Measurements from ENCODE around the gene KLF15.

The KLF15 gene

GRCh38 chr3:126317029-126317996 is 39.9 kb downstream of the KLF15 start:
- TF ChIP-seq ZFX (IDR thresholded peaks at IDR 0.05; ENCODE audit: borderline replicate concordance) (no peak), CTCF (IDR thresholded peaks at IDR 0.05) (no peak)
- H3K27ac ChIP-seq, result no peak overlapping the region

- TF ChIP-seq CTCF (IDR thresholded peaks at IDR 0.05), result no peak
- no peak for TF ChIP-seq ZFX (IDR thresholded peaks at IDR 0.05; ENCODE audit: borderline replicate concordance)
- no peak overlapping the region for H3K27ac ChIP-seq
These were observed 40.7 kb downstream of the KLF15 start for GRCh38 chr3:126316501-126316939.

DNA sequence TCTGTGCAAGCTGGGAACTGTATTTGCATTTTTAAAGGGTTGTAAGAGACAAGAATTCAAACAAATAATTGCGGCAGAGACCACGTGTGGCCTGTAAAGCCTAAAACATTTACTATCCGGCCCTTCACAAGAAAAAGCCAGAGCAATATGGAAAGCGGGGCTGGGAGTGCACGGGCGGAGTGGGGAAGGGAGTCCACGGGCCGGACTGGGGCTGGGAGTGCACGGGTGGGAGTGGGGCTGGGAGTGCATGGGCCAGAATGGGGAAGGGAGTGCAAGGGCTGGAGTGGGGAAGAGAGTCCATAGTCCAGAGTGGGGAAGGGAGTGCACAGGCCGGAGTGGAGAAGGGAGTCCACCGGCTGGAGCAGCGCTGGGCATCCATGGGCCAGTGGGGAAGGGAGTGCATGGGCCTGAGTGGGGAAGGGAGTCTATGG is 41.2 kb downstream of the KLF15 start:
- no peak overlapping the region for H3K27ac ChIP-seq
- TF ChIP-seq ZFX (IDR thresholded peaks at IDR 0.05; ENCODE audit: borderline replicate concordance) (no peak), CTCF (IDR thresholded peaks at IDR 0.05) (no peak)

DNA sequence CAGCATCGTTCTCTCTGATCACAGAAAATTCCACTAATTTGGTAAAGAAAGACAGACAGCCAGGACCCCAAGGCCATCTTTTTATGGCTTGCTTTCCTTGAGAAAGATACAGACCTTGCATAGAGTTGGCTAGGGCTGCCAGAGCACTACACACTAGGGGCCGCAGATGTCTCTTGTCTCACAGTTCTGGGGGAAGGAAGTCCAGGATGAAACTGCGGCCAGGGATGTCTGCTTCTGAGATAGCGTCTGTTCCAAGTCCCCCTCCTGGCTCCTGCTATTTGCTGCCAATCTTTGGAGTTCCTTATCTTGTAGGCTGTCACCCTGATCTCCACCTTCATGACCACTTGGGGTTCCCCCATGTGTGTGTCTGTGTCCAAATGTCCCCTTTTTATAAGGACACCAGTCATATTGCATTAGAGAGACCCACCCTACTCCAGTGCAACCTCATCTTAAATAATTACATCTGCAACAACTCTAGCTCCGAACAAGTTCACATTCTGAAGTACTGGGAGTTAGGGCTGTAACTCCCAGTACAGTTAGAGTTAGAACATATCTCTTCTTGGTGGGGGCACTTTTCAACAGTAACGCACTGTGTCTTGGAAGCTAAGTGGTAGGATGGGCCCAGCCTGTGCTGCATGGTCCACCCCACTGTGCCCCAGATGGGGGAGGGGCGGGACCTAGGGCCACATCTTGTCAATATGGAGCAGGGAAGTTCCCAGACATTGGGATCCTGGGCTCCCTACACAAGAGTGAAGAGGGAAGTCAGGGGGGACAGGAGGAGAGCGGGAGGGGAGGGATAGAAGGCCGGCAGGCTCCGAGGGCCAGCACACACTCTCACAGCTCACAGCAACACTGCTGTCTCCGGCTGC is 42.2 kb downstream of the KLF15 start:
- TF ChIP-seq CTCF (IDR thresholded peaks at IDR 0.05), result no peak
- no peak for TF ChIP-seq ZFX (IDR thresholded peaks at IDR 0.05; ENCODE audit: borderline replicate concordance)
- H3K27ac ChIP-seq, result no peak overlapping the region

DNA sequence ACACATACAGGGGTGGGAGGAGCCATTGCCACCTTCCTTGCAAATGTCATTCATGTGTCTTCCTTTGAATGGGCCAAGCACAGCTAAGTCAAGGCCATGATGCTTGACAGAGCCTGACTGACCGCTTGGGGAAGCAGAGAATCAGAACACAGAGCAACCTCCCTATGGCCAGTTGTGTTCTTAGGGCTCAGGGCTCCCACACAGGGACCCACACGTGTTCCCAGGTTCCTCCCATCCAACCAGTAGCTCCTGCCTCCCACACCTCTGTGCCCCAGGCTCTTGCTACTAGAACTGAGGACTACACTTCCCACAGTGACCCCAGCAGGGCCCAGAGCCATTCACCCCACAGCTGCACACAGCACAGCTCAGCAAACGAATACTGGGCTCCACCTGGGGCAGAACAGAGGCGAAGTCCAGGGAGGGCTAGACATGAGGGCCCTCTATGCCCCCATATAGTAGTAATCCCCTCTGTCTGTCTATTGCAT is 42.9 kb downstream of the KLF15 start:
- H3K27ac ChIP-seq, result no peak overlapping the region
- no peak for TF ChIP-seq CTCF (IDR thresholded peaks at IDR 0.05)
- no peak for TF ChIP-seq ZFX (IDR thresholded peaks at IDR 0.05; ENCODE audit: borderline replicate concordance)

GRCh38 chr3:126313580-126314304 is 43.5 kb downstream of the KLF15 start:
- TF ChIP-seq CTCF (IDR thresholded peaks at IDR 0.05) (no peak), ZFX (IDR thresholded peaks at IDR 0.05; ENCODE audit: borderline replicate concordance) (no peak)
- H3K27ac ChIP-seq, result no peak overlapping the region

Data from 22Rv1 (cell line).